HG02852 (cell line): ENCODE results near the gene DBF4.
"Not testable (repeated sequence)": the region's sequence is repeated elsewhere in the genome, so short reads cannot be mapped to it uniquely, and the experiment has no call there.

Experiments used
- ATAC-seq: cut with Tn5 transposase; IDR thresholded peaks from one replicate; pipeline ENCODE4 v1.9.1; 2021; ENCODE audit warnings: mild to moderate bottlenecking, moderate library complexity; ENCODE audit not compliant: unreplicated experiment

The DBF4 gene, protein sequence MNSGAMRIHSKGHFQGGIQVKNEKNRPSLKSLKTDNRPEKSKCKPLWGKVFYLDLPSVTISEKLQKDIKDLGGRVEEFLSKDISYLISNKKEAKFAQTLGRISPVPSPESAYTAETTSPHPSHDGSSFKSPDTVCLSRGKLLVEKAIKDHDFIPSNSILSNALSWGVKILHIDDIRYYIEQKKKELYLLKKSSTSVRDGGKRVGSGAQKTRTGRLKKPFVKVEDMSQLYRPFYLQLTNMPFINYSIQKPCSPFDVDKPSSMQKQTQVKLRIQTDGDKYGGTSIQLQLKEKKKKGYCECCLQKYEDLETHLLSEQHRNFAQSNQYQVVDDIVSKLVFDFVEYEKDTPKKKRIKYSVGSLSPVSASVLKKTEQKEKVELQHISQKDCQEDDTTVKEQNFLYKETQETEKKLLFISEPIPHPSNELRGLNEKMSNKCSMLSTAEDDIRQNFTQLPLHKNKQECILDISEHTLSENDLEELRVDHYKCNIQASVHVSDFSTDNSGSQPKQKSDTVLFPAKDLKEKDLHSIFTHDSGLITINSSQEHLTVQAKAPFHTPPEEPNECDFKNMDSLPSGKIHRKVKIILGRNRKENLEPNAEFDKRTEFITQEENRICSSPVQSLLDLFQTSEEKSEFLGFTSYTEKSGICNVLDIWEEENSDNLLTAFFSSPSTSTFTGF

DNA sequence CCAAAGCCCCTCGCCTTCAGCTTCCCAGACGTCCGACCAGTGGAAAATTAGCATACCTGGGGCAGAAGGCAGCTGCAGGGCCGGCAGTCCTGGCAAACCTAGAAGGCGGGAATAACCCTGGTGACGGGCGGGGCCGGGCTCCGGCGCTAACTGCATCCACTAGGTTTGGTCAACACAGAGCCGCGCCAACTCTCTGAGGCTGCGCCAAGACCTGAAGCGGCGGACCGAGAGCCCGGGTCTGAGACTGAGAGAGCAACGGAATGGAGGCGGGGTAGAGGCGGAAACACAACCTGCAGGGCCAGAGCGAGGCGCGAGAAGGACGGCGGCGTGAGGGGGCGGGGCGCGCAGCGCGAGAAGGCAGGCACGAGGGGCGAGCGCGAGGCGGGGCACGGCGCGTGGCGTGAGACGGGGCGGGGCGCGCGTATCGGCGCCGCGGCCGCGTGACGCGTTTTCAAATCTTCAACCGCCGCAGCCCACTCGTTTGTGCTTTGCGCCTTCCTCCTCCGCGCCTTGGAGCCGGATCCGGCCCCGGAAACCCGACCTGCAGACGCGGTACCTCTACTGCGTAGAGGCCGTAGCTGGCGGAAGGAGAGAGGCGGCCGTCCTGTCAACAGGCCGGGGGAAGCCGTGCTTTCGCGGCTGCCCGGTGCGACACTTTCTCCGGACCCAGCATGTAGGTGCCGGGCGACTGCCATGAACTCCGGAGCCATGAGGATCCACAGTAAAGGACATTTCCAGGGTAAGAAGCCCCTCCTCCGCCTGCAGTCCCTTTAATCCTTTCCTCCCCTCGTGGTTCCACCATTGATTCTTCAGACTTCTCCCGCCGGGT is at the start of gene DBF4, which contains the start of gene SLC25A40:
DBF4 (plus strand) TSS at position 454 of the 829 bp plus-strand sequence; CDS start at position 694, 240 bp downstream.
SLC25A40 (minus strand) TSS at position 321 of the 829 bp plus-strand sequence. CDS start 17,633 bp downstream, outside the sequence.
- ATAC-seq, result peak; percentile 90

GRCh38 chr7:87828383-87828782 is 47.9 kb upstream of the DBF4 start:
- not testable (repeated sequence) for ATAC-seq

DNA sequence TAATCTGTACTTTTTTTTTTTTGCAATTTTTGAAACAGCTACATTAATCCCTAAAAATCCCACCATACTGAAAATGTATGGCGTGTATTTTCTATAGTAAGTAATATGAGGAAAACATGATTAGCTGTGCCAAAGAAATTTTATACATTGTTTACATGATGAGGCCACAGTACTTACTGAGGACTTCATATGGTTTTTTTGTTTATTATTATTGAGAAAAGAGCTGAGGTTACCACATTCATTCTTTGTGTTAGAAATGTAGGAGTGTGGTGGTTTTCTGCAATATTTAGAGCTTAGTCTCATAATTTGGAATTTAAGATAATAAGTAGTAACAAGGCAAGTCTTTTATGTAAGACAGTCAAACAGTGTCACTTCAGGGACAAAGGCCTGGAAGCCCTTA is 45.2 kb upstream of the DBF4 start:
- ATAC-seq, result no peak

- ATAC-seq, result no peak
Measured at GRCh38 chr7:87833130-87833529, 43.2 kb upstream of the DBF4 start.

- no peak for ATAC-seq
Measured at GRCh38 chr7:87837597-87837996, 38.7 kb upstream of the DBF4 start.

GRCh38 chr7:87850836-87851593 is 25.3 kb upstream of the DBF4 start:
- ATAC-seq, result no peak

GRCh38 chr7:87852306-87852705 is 24.0 kb upstream of the DBF4 start:
- ATAC-seq, result no peak

GRCh38 chr7:87853237-87853864 is 22.9 kb upstream of the DBF4 start:
- ATAC-seq, result no peak

GRCh38 chr7:87858417-87859100 is 17.7 kb upstream of the DBF4 start:
- no peak for ATAC-seq

DNA sequence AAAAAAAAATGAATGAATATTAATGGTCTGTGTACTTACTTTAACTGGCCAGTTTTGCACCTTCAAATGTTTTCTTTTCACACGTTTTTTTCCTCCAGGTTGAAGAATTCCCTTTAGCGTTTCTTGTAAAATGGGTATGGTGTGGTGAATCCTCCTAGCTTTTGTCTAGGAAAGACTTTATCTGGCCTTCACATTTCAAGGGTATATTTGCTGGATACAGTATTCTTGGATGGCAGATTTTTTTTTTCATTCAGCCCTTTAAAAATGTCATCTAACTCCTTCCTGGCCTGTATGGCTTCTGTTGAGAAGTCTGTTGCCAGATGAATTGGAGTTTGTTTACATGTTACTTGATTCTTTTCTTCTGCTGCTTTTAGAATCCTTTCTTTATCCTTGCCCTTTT is 10.2 kb upstream of the DBF4 start:
- ATAC-seq, result no peak

DNA sequence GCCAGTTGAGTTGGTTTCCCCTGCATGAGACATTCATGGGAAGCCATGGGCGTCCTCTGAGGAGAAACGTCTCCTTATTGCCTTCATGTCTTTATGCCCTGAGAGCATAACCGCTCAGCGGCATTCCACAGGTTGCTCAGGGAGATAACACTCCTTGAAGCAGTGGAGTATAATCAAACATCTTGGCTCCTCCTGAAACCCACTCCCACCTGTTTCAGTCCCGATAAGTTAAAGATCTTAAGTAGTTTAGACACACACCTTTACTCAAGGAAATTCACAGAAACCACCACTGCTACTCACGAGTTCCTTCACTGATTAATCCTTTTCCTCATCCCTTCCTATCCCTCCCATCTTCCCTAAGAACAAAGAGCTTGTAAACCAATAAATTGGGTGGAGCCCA is 9.8 kb upstream of the DBF4 start:
- not testable (repeated sequence) for ATAC-seq

DNA sequence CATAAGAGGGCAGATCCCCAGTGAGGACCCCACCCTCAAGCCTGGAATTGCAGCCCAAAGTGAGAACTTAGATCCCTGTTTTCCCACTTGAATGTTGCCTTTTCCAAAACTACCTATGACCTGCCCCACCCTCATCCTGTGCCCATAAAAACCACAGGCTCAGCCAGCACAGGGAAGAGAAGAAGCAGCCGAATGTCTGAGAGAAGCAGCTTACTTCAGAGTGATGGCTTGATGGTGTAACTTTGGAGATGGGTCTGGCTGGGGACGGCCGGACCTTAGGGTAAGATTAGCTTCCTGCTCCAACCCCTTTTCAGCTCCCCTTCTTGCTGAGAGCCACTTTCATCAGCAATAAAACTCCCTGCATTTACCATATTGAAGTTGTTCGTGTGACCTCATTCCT is 5.8 kb upstream of the DBF4 start:
- ATAC-seq, result no peak

DNA sequence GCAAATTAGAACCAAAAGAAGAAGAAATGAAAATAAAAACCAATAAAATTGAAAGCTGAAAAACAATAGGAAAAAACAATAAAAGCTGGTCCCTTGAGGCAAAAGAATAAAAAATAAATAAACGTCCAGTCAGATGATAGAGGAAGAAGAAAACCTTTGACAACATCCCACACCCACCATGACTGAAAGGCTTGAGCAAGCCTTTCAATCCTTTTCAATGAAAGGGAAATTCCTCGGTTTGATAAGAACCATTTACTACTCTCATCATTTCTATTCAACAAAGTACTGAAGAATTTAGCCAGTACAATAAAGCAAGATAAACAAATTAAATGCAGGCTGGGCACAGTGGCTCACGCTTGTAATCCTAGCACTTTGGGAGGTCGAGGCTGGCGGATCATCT is 3.9 kb upstream of the DBF4 start:
- ATAC-seq, result no peak

DNA sequence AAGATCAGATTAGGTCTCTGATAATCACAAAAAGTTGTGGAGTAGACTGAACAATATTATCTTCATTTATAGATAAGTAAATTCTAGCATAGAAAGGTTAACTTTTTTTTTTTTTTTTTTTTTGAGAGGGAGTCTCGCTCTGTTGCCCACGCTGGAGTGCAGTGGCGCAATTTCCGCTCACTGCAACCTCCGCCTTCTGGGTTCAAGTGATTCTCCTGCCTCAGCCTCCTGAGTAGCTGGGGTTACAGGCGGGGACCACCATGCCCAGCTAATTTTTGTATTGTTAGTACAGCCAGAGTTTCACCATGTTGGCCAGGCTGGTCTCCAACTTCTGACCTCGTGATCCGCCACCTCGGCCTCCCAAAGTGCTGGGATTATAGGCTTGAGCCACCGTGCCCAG is 3.0 kb upstream of the DBF4 start:
- not testable (repeated sequence) for ATAC-seq

DNA sequence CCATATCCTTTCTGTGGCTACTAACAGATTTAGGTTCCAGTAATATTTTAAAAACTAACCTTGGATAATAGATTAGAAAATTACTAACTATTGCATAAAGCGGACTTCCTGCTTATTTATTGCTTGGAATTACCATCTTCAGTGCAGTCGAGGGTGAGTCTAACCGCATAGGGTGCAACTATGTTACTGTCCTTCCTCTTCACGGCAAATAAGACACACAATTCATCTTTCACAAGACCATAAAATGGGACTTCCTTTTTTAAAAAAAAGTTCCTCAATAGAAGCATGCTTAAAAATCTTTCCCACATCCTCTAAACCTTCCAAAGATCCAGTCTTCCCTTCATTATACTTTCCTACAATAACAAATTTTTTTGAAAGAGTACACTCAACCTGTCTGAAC is 2.2 kb upstream of the DBF4 start:
- no peak for ATAC-seq

DNA sequence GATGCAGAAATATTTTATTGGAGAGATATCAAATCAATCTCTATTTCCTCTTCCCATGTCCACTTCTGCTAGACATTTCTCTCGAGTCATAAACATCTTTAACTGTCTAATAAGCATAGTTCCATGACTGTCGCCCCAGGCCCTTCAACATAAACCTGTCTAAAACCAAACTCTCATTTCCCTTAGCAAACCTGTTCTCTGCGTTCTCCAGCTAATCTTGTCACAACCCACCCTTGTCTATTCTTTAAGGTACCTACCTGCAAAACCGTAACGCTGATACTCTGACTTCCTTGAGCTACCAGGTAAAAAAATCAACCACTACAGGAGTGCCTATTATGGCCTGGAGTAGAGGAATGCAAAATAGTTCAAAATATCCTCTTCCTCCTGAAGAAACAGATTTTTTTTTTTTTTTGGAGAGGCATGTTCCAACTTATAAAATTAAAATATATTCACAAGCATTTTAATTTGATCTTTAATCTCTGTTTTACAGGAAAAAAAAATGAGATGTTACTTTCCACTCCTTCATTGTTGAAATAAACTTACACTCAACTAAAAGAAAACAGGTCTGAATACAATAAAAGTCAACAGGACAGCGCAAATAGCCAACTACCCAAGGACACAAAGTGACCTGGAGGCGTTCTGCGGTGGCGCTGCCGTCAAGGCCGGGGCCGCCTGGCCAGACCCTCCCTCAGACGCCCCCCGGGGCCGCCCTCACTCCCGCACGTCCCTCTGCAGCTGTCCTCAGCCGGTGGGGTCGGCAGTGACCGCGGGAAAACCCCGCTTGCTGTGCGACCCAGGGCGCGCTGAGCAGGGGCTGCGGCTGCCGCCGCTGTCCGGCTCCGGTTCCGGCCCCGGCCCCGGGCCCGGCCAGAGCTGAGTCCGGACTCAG is 898 bp upstream of the DBF4 start:
- ATAC-seq, result peak; percentile 16

- ATAC-seq, result peak; percentile 19
Measured at GRCh38 chr7:87876869-87877234, 559 bp downstream of the DBF4 start.

- ATAC-seq, result no peak
Measured at GRCh38 chr7:87877366-87878040, 1.2 kb downstream of the DBF4 start.
